ENCODE measurements around the gene VTCN1. TPM values are rescaled to one million over a fixed set of nuclear protein-coding genes. Genes with fewer than 3 reads are reported as not detected.

Gene VTCN1
- total RNA-seq, 1 experiment from 2014 or later: 0.17 TPM

DNA sequence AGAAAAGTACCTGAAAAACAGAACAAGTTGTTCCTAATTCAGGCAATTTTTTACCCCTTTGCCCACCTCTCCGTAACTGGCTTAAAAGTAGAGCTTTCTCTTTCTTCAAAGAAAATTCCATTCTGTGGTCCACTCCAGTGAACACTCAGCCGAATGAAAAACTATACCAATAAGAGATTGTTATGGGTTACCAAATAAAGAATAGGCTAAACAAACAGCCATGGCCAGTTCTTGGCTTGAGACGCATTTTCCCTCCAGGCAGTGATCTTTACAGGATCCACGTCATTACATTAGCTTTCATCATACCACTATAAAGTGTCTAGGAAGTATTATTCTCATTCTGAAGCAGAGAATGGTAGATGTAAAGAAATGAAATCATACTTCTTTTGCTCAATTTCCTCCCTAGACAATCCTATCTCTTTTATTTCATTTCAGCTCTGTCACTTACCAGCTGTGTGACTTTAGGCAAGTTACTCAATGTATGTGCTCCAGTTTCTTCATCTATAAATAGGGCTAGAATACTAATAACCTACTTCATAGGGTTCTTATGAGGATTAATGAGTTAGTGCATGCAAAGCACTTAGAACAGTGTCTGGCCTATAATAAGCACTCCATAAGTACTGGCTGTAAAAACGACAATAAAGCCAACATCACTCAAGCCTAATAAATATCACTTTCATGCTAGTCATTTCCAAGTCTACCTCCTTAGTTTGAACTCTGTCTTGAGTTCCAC, 62.7 kb downstream of the VTCN1 start (continued):
- TF ChIP-seq POLR2AphosphoS5 (IDR thresholded peaks at IDR 0.05; ENCODE audit: low read depth, low read length) (no peak), YY1 (IDR thresholded peaks at IDR 0.05; ENCODE audit: extremely low read depth, insufficient replicate concordance, low read depth, low read length) (no peak), SIN3A (IDR thresholded peaks at IDR 0.05; ENCODE audit: low read depth) (no peak), EZH2 (IDR thresholded peaks at IDR 0.05) (no peak), POLR2A (IDR thresholded peaks at IDR 0.05; ENCODE audit: borderline replicate concordance, extremely low read depth, insufficient read depth, insufficient read length) (no peak), ELF1 (IDR thresholded peaks at IDR 0.05; ENCODE audit: borderline replicate concordance, low read depth) (no peak)
- TF ChIP-seq, protein P1, sequence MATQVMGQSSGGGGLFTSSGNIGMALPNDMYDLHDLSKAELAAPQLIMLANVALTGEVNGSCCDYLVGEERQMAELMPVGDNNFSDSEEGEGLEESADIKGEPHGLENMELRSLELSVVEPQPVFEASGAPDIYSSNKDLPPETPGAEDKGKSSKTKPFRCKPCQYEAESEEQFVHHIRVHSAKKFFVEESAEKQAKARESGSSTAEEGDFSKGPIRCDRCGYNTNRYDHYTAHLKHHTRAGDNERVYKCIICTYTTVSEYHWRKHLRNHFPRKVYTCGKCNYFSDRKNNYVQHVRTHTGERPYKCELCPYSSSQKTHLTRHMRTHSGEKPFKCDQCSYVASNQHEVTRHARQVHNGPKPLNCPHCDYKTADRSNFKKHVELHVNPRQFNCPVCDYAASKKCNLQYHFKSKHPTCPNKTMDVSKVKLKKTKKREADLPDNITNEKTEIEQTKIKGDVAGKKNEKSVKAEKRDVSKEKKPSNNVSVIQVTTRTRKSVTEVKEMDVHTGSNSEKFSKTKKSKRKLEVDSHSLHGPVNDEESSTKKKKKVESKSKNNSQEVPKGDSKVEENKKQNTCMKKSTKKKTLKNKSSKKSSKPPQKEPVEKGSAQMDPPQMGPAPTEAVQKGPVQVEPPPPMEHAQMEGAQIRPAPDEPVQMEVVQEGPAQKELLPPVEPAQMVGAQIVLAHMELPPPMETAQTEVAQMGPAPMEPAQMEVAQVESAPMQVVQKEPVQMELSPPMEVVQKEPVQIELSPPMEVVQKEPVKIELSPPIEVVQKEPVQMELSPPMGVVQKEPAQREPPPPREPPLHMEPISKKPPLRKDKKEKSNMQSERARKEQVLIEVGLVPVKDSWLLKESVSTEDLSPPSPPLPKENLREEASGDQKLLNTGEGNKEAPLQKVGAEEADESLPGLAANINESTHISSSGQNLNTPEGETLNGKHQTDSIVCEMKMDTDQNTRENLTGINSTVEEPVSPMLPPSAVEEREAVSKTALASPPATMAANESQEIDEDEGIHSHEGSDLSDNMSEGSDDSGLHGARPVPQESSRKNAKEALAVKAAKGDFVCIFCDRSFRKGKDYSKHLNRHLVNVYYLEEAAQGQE (IDR thresholded peaks at IDR 0.05; ENCODE audit: low read depth): no peak
- TF ChIP-seq, protein P2, sequence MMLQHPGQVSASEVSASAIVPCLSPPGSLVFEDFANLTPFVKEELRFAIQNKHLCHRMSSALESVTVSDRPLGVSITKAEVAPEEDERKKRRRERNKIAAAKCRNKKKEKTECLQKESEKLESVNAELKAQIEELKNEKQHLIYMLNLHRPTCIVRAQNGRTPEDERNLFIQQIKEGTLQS (IDR thresholded peaks at IDR 0.05): no peak

DNA sequence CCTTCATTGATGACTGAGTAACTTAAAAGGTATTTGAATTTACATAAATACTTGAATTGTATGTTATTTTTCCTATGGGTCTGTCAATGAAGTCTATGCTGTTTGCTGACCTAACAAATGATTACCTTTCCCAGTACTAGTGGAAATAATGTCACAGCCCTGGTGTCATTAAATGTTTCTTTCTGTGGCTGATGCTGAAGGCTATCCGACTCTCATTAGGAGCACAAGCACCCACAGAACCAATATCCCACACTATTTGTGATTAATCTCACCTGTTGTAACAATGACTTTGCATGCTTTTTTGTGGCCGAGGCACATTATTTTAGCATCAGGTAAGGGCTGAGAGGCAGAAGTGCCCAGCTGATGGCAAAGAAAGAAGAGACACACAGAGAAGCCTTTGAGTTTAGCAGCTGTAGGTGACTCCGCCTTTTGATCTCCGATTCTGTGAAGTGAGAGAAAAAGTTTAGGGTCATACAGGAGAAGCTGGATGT, 63.3 kb downstream of the VTCN1 start:
- intact Hi-C loops (cut with micrococcal nuclease): no loop called here
- TF ChIP-seq ZNF274 (IDR thresholded peaks at IDR 0.05; ENCODE audit: low read depth, low read length): no peak
- TF ChIP-seq CBX3 (IDR thresholded peaks at IDR 0.05; ENCODE audit: low read depth): 0 out of 2 replicates have a peak, but pooled peaks have one; percentile 9
- 0 out of 2 replicates have a peak overlapping the region, but pooled peaks have one; percentile 4 for H3K27ac ChIP-seq (ENCODE audit: low read depth, low read length)
- no TSS peak for BruUV-seq (replicated peaks)
- DNase-seq (ENCODE audit: low read depth, low spot score) (no peak), ATAC-seq (peak; percentile 29)
- ChIA-PET POLR2A (interaction anchor here (1.8 kb wide), 1 partner anchor 19 kb away, joined by 5 read pairs; no protein-coding TSS in a partner anchor), CTCF (interaction anchor here (1.2 to 1.3 kb wide), 2 partner anchors 19 to 137 kb away, joined by 3 read pairs; no protein-coding TSS in a partner anchor), RAD21 (ENCODE audit: low non-redundant PET in 1 of 2, low total read pairs in 2 of 2, uncharacterized antibody in 2 of 2, unreplicated experiment in 2 of 2) (no interaction called here)
- no peak overlapping the region for H2AFZ ChIP-seq (ENCODE audit: low read depth, low read length, poor library complexity, severe bottlenecking)
- H3K9ac ChIP-seq (ENCODE audit: low read length): no peak overlapping the region
- H3K79me2 ChIP-seq (ENCODE audit: insufficient read depth, low read length): no peaks in the 10 kb centered on the region
- no peaks in the 10 kb centered on the region for H4K20me1 ChIP-seq (ENCODE audit: insufficient read depth)
- H3K4me3 ChIP-seq (replicated peaks in 1 of 2; ENCODE audit: low read depth in 1 of 2, low read length in 2 of 2): no peak overlapping the region
- H3K4me1 ChIP-seq (ENCODE audit: control insufficient read depth in 1 of 2, insufficient read depth in 2 of 2, low read length in 2 of 2): peaks cover 16 to 17% of the 10 kb centered on the region in 2 experiments
- 0 out of 2 replicates have a peak, but pooled peaks cover 3% of the 10 kb centered on the region for H3K9me2 ChIP-seq (ENCODE audit: insufficient read depth)
- no peaks in the 10 kb centered on the region for H3K36me3 ChIP-seq (ENCODE audit: control insufficient read depth in 1 of 2, insufficient read depth in 2 of 2, low read length in 2 of 2)
- H3K4me2 ChIP-seq (ENCODE audit: low read length): peak overlapping the region; percentile 53
- peaks cover 2 to 5% of the 10 kb centered on the region in 2 experiments; a peak in 1 of 4 replicates for H3K9me3 ChIP-seq (ENCODE audit: control insufficient read depth in 1 of 2, insufficient read depth in 1 of 2, low read depth in 1 of 2, low read length in 2 of 2)
- no peaks in the 10 kb centered on the region for H3K27me3 ChIP-seq (ENCODE audit: insufficient read depth, low read length)
